NB4 (cell line): Measurements from ENCODE around the gene GLYR1.

ENCODE experiments used
- DNase-seq: peaks from one replicate; pipeline ENCODE4 v3.0.0; 2010; ENCODE audit warnings: low read depth
- H3K4me3 ChIP-seq: one replicate; pipeline ENCODE4 v1.5.1; 2011; ENCODE audit warnings: mild to moderate bottlenecking, low read depth, low read length, moderate library complexity
- CTCF ChIP-seq: IDR thresholded peaks from one replicate; pipeline ENCODE4 v1.5.1; 2012; ENCODE audit warnings: low read depth, low read length
- MAX ChIP-seq: IDR thresholded peaks from 2 replicates; pipeline ENCODE4 v1.6.1; 2011; ENCODE audit warnings: low read depth, low read length
- MYC ChIP-seq: IDR thresholded peaks from 2 replicates; pipeline ENCODE4 v1.6.1; 2011; ENCODE audit warnings: low read depth, low read length
- POLR2A ChIP-seq: IDR thresholded peaks from 2 replicates; pipeline ENCODE4 v1.6.1; 2011; ENCODE audit warnings: mild to moderate bottlenecking; ENCODE audit not compliant: insufficient read length; ENCODE audit errors: extremely low read depth

GLYR1 gene

GRCh38 chr16:4850211-4850610 is 3.1 kb upstream of the GLYR1 start:
- peak overlapping the region; percentile 77 for H3K4me3 ChIP-seq
- no peak for DNase-seq
- no peak for TF ChIP-seq POLR2A
- TF ChIP-seq MYC = no peak
- TF ChIP-seq CTCF = no peak
- no peak for TF ChIP-seq MAX

GRCh38 chr16:4847774-4848587 is 893 bp upstream of the GLYR1 start:
- H3K4me3 ChIP-seq = peak overlapping the region; percentile 77
- peak; percentile 81 for DNase-seq
- TF ChIP-seq POLR2A (no peak), CTCF (no peak), MYC (no peak), MAX (no peak)

- peak; percentile 74 for DNase-seq
- peak overlapping the region; percentile 70 for H3K4me3 ChIP-seq
- TF ChIP-seq MYC (no peak), CTCF (no peak), POLR2A (no peak), MAX (no peak)
Measured at GRCh38 chr16:4846503-4846900, 586 bp downstream of the GLYR1 start.

GRCh38 chr16:4840984-4841383 is 6.1 kb downstream of the GLYR1 start:
- H3K4me3 ChIP-seq = no peak overlapping the region
- TF ChIP-seq CTCF (no peak), MAX (no peak), MYC (no peak), POLR2A (no peak)
- no peak for DNase-seq

GRCh38 chr16:4839942-4840341 is 7.1 kb downstream of the GLYR1 start:
- no peak overlapping the region for H3K4me3 ChIP-seq
- no peak for DNase-seq
- TF ChIP-seq MYC (no peak), POLR2A (no peak), MAX (no peak), CTCF (no peak)
